ENCODE data around the gene HSPA1A.
A peak's percentile ranks its signal among the peaks of the same experiment; 100 is the strongest.
"Not testable (repeated sequence)": the region's sequence is repeated elsewhere in the genome, so short reads cannot be mapped to it uniquely, and the experiment has no call there.

HSPA1A gene

GRCh38 chr6:31794866-31795615 lies 20.3 kb upstream of the HSPA1A start:
- Histone ChIP-seq H3K27me3 (replicated peaks; ENCODE audit: control insufficient read depth, insufficient read depth, low read length) (no peaks in the 10 kb centered on the region), H3K36me3 (ENCODE audit: control insufficient read depth, insufficient read depth, low read length) (peaks cover 4% of the 10 kb centered on the region), H3K4me3 (replicated peaks; ENCODE audit: low read depth, low read length) (peak overlapping the region; percentile 92)
- no peak for DNase-seq (ENCODE audit: extremely low read depth, insufficient read length)
- no peak for TF ChIP-seq CTCF (IDR thresholded peaks at IDR 0.05; ENCODE audit: insufficient read depth, low read length, poor library complexity, severe bottlenecking)

- TF ChIP-seq CTCF (IDR thresholded peaks at IDR 0.05; ENCODE audit: insufficient read depth, low read length, poor library complexity, severe bottlenecking): peak; percentile 83
- Histone ChIP-seq H3K36me3 (ENCODE audit: control insufficient read depth, insufficient read depth, low read length) (peaks cover 4% of the 10 kb centered on the region), H3K4me3 (replicated peaks; ENCODE audit: low read depth, low read length) (peak within 1 kb of the TSS; percentile 92), H3K27me3 (replicated peaks; ENCODE audit: control insufficient read depth, insufficient read depth, low read length) (no peaks in the 10 kb centered on the region)
- DNase-seq (ENCODE audit: extremely low read depth, insufficient read length): peak; percentile 92
These were observed 19.6 kb upstream of the HSPA1A start, which contains the start of gene VARS1 for GRCh38 chr6:31795616-31796298. VARS1 (minus strand) TSS chr6:31795752; CDS start chr6:31795217, 535 bp downstream.

GRCh38 chr6:31796993-31797385 lies 18.4 kb upstream of the HSPA1A start:
- no peak overlapping the region for H3K4me3 ChIP-seq (replicated peaks; ENCODE audit: low read depth, low read length)
- H3K36me3 ChIP-seq (ENCODE audit: control insufficient read depth, insufficient read depth, low read length): peaks cover 4% of the 10 kb centered on the region
- DNase-seq (ENCODE audit: extremely low read depth, insufficient read length): no peak
- no peaks in the 10 kb centered on the region for H3K27me3 ChIP-seq (replicated peaks; ENCODE audit: control insufficient read depth, insufficient read depth, low read length)
- no peak for TF ChIP-seq CTCF (IDR thresholded peaks at IDR 0.05; ENCODE audit: insufficient read depth, low read length, poor library complexity, severe bottlenecking)

- no peaks in the 10 kb centered on the region; the same call in none of the 2 replicates for H3K36me3 ChIP-seq (ENCODE audit: control insufficient read depth, insufficient read depth, low read length)
These were observed 17.8 kb upstream of the HSPA1A start for GRCh38 chr6:31797588-31797987.

GRCh38 chr6:31799781-31800180 lies 15.6 kb upstream of the HSPA1A start:
- Histone ChIP-seq H3K4me3 (replicated peaks; ENCODE audit: low read depth, low read length) (no peak overlapping the region), H3K36me3 (ENCODE audit: control insufficient read depth, insufficient read depth, low read length) (peaks cover 1% of the 10 kb centered on the region), H3K27me3 (replicated peaks; ENCODE audit: control insufficient read depth, insufficient read depth, low read length) (no peaks in the 10 kb centered on the region)
- TF ChIP-seq CTCF (IDR thresholded peaks at IDR 0.05; ENCODE audit: insufficient read depth, low read length, poor library complexity, severe bottlenecking): no peak
- no peak for DNase-seq (ENCODE audit: extremely low read depth, insufficient read length)

More at GRCh38 chr6:31797588-31797987, 17.8 kb upstream of the HSPA1A start:
- Histone ChIP-seq H3K4me3 (replicated peaks; ENCODE audit: low read depth, low read length) (no peak overlapping the region), H3K27me3 (replicated peaks; ENCODE audit: control insufficient read depth, insufficient read depth, low read length) (no peaks in the 10 kb centered on the region)
- no peak for DNase-seq (ENCODE audit: extremely low read depth, insufficient read length)
- TF ChIP-seq CTCF (IDR thresholded peaks at IDR 0.05; ENCODE audit: insufficient read depth, low read length, poor library complexity, severe bottlenecking): no peak

- H3K36me3 ChIP-seq (ENCODE audit: control insufficient read depth, insufficient read depth, low read length); DNase-seq (ENCODE audit: extremely low read depth, insufficient read length); H3K4me3 ChIP-seq (replicated peaks; ENCODE audit: low read depth, low read length); H3K27me3 ChIP-seq (replicated peaks; ENCODE audit: control insufficient read depth, insufficient read depth, low read length): not testable (repeated sequence)
These were observed 14.1 kb upstream of the HSPA1A start for GRCh38 chr6:31801031-31801927.
